Stimulated activated CD8-positive, alpha-beta memory T cell treated with anti-CD3 and anti-CD28 coated beads, Interleukin-12 subunit alpha, Interleukin-12 subunit beta, amount 100 ng/mL, for 24 hours (primary cell): ENCODE data around the gene SSX3.
"Not testable (repeated sequence)": the region's sequence is repeated elsewhere in the genome, so short reads cannot be mapped to it uniquely, and the experiment has no call there.

ENCODE experiments used
- DNase-seq: peaks from one replicate; pipeline ENCODE4 v3.0.0-alpha.2; 2020; ENCODE audit errors: extremely low read depth

The SSX3 gene

GRCh38 chrX:48356315-48357094, at the start of gene SSX3:
Gene SSX3, minus strand, starts transcription at chrX:48356703. Its CDS starts 1,454 bp downstream, at chrX:48355249.
- DNase-seq, result not testable (repeated sequence)

- DNase-seq, result not testable (repeated sequence)
Measured at GRCh38 chrX:48397825-48398224, 41.3 kb upstream of the SSX3 start.

GRCh38 chrX:48396931-48397330, 40.4 kb upstream of the SSX3 start:
- DNase-seq, result not testable (repeated sequence)

GRCh38 chrX:48383239-48383638, 26.7 kb upstream of the SSX3 start, which contains the start of gene SSX4:
Gene SSX4, plus strand, starts transcription at chrX:48383539. Its CDS starts 515 bp downstream, at chrX:48384054.
- DNase-seq, result not testable (repeated sequence)

- DNase-seq, result not testable (repeated sequence)
Measured at GRCh38 chrX:48370408-48370807, 13.9 kb upstream of the SSX3 start.

GRCh38 chrX:48367717-48368408, 11.4 kb upstream of the SSX3 start:
- DNase-seq, result not testable (repeated sequence)

GRCh38 chrX:48359281-48359680, 2.8 kb upstream of the SSX3 start:
- not testable (repeated sequence) for DNase-seq

- no peak for DNase-seq
Measured at GRCh38 chrX:48357681-48358080, 1.2 kb upstream of the SSX3 start.

GRCh38 chrX:48346059-48346458, 10.4 kb downstream of the SSX3 start:
- not testable (repeated sequence) for DNase-seq

- not testable (repeated sequence) for DNase-seq
Measured at GRCh38 chrX:48313996-48314395, 42.5 kb downstream of the SSX3 start.

- no peak for DNase-seq
Measured at GRCh38 chrX:48306175-48306574, 50.3 kb downstream of the SSX3 start.
